HCT116 (cell line): ENCODE measurements around the gene CTSL. TPM values are rescaled to one million over a fixed set of nuclear protein-coding genes. Genes with fewer than 3 reads are reported as not detected.

ENCODE experiments used
- ATAC-seq: fragments of 200-7000 bp; cut with Tn5 transposase; 2 replicates; pipeline ENCODE4 v1.9.1; 2020; ENCODE audit warnings: mild to moderate bottlenecking, moderate library complexity
- BruUV-seq: library from RNA; stranded (reverse); fragments of 400-500 nt; replicated peaks from 2 replicates; lab custom pipeline; 2021; lab: Mats Ljungman, UMichigan
- CTCF ChIA-PET: fragments of 300-600 bp; sonication (Branson Sonifier 250); formaldehyde crosslinking; loops from one replicate; lab custom pipeline; 2021; ENCODE audit warnings: antibody characterized with exemption; lab: Charles Lee
- POLR2A ChIA-PET: fragments of 300-600, 350-600 bp; sonication (Branson Sonifier 250); formaldehyde crosslinking; loops from one replicate; lab custom pipeline; 2021; ENCODE audit warnings: antibody characterized with exemption; lab: Charles Lee
- RAD21 ChIA-PET, 2 experiments: fragments of 300-600 bp; sonication (Branson Sonifier 250); formaldehyde crosslinking; loops; one replicate each; lab custom pipeline; 2023; ENCODE audit warnings: low total read pairs in 2 of 2; ENCODE audit not compliant: uncharacterized antibody in 2 of 2, unreplicated experiment in 2 of 2, low non-redundant PET in 1 of 2; lab: Charles Lee
- DNase-seq: peaks from one replicate; pipeline ENCODE4 v3.0.0-alpha.2; 2010; ENCODE audit warnings: low read depth, low spot score
- H2AFZ ChIP-seq: fragments of 200-600 bp; shearing (Covaris generic), sonication (generic); 2 replicates; pipeline ENCODE4 v1.6.1; 2017; ENCODE audit warnings: low read depth, mixed run types, mixed read lengths, antibody characterized with exemption, low read length; ENCODE audit not compliant: poor library complexity, severe bottlenecking
- H3K27ac ChIP-seq: 2 replicates; pipeline ENCODE4 v1.5.1; 2012; ENCODE audit warnings: low read depth, low read length
- H3K27me3 ChIP-seq: fragments of 200-600 bp; sonication (generic); 2 replicates; pipeline ENCODE4 v1.6.1; 2016; ENCODE audit warnings: mixed run types, low read length, mixed read lengths; ENCODE audit not compliant: insufficient read depth
- H3K36me3 ChIP-seq, 2 experiments: fragments of 200-500 bp in 1 of 2; fragments of 200-600 bp in 1 of 2; sonication (Bioruptor generic) in 1 of 2; sonication (generic) in 1 of 2; 2 replicates each; pipeline versions ENCODE4 v1.5.1 to v1.6.1; 2014 to 2016; ENCODE audit warnings: low read length in 2 of 2, inconsistent platforms in 1 of 2, mixed read lengths in 1 of 2, mixed run types in 1 of 2; ENCODE audit not compliant: insufficient read depth in 2 of 2, control insufficient read depth in 1 of 2
- H3K4me1 ChIP-seq, 2 experiments: fragments of 200-600 bp in 1 of 2; sonication (generic) in 1 of 2; 2 replicates each; pipeline versions ENCODE4 v1.5.1 to v1.6.1; 2012 to 2017; ENCODE audit warnings: low read length in 2 of 2, inconsistent platforms in 1 of 2, mild to moderate bottlenecking in 1 of 2, mixed read lengths in 1 of 2, mixed run types in 1 of 2, moderate library complexity in 1 of 2; ENCODE audit not compliant: insufficient read depth in 2 of 2, control insufficient read depth in 1 of 2
- H3K4me2 ChIP-seq: fragments of 200-600 bp; sonication (generic); 2 replicates; pipeline ENCODE4 v1.6.1; 2017; ENCODE audit warnings: mixed run types, low read length, mixed read lengths
- H3K4me3 ChIP-seq, 2 experiments: fragments of 200-600 bp in 1 of 2; sonication (generic) in 1 of 2; replicated peaks in 1 of 2; 2 replicates each; pipeline ENCODE4 v1.5.1; 2011 to 2016; ENCODE audit warnings: low read length in 2 of 2, control low read depth in 1 of 2, low read depth in 1 of 2, mild to moderate bottlenecking in 1 of 2, mixed read lengths in 1 of 2, mixed run types in 1 of 2
- H3K79me2 ChIP-seq: fragments of 200-600 bp; sonication (generic); 2 replicates; pipeline ENCODE4 v1.6.1; 2017; ENCODE audit warnings: mild to moderate bottlenecking, mixed run types, low read length, moderate library complexity, mixed read lengths; ENCODE audit not compliant: insufficient read depth
- H3K9ac ChIP-seq: fragments of 200-600 bp; sonication (generic); 2 replicates; pipeline ENCODE4 v1.6.1; 2016; ENCODE audit warnings: low read length, mixed read lengths
- H3K9me2 ChIP-seq: fragments of 200-600 bp; sonication (generic), shearing (Covaris generic); 2 replicates; pipeline ENCODE4 v1.6.1; 2017; ENCODE audit warnings: mixed run types, mild to moderate bottlenecking, moderate library complexity; ENCODE audit not compliant: insufficient read depth
- H3K9me3 ChIP-seq, 2 experiments: fragments of 200-500 bp in 1 of 2; fragments of 200-600 bp in 1 of 2; sonication (Bioruptor generic) in 1 of 2; sonication (generic) in 1 of 2; 2 replicates each; pipeline ENCODE4 v1.6.1; 2014 to 2017; ENCODE audit warnings: low read length in 2 of 2, mixed read lengths in 2 of 2, inconsistent platforms in 1 of 2, low read depth in 1 of 2, mild to moderate bottlenecking in 1 of 2, mixed run types in 1 of 2, moderate library complexity in 1 of 2; ENCODE audit not compliant: control insufficient read depth in 1 of 2, insufficient read depth in 1 of 2
- H4K20me1 ChIP-seq: fragments of 200-600 bp; sonication (generic), shearing (Covaris generic); 2 replicates; pipeline ENCODE4 v1.6.1; 2017; ENCODE audit warnings: mixed run types, mild to moderate bottlenecking, moderate library complexity; ENCODE audit not compliant: insufficient read depth
- ELF1 ChIP-seq: IDR thresholded peaks from 2 replicates; pipeline ENCODE4 v1.6.1; 2012; ENCODE audit warnings: low read depth, borderline replicate concordance
- EZH2phosphoT487 ChIP-seq: fragments of 200-600 bp; IDR thresholded peaks from 2 replicates; pipeline ENCODE4 v1.6.1; 2018; ENCODE audit warnings: antibody characterized with exemption, borderline replicate concordance
- FOSL1 ChIP-seq: IDR thresholded peaks from 2 replicates; pipeline ENCODE4 v1.6.1; 2012; ENCODE audit warnings: low read depth
- POLR2AphosphoS5 ChIP-seq: IDR thresholded peaks from 2 replicates; pipeline ENCODE4 v1.6.1; 2011; ENCODE audit warnings: mild to moderate bottlenecking, low read depth, low read length, moderate library complexity
- SRF ChIP-seq: IDR thresholded peaks from 2 replicates; pipeline ENCODE4 v1.6.1; 2012; ENCODE audit warnings: low read depth
- intact Hi-C: fragments of 100-400 bp; cut with micrococcal nuclease; formaldehyde crosslinking; loops from 2 replicates; pipeline ENCODE4 v1.10.0; 2022
- total RNA-seq: library from RNA; stranded (reverse); gene quantifications from one replicate; pipeline ENCODE4 v1.2.1, GENCODE V29; 2021; ENCODE audit not compliant: unreplicated experiment

Gene CTSL
- total RNA-seq, 1 experiment from 2014 or later = 63.1 TPM

DNA sequence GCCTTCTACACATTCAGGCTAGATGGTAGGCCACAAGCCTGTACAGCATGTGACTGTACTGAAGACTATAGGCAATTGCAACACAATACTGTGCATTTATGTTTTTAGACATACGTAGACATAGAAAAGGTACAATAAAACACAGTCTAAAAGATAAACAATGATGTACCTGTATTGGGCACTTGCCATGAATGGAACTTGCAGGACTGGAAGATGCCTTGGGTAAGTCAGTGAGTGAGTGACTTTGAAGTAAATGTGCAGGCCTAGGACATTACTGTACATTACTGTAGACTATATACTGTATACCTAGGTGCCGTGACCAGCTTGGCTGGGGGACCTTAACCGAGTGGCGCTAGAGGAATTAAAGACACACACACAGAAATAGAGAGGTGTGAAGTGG, 53.1 kb downstream of the CTSL start:
- RAD21 ChIA-PET = no interaction called here

More for the DNA sequence above, 53.1 kb downstream of the CTSL start:
- POLR2A ChIA-PET = no interaction called here
- DNase-seq = no peak
- Histone ChIP-seq H3K4me1 (no peaks in the 10 kb centered on the region), H3K79me2 (no peaks in the 10 kb centered on the region)
- intact Hi-C loops = no loop called here
- TF ChIP-seq ELF1 (no peak), FOSL1 (no peak), POLR2AphosphoS5 (no peak), SRF (no peak), EZH2phosphoT487 (no peak)
- TF ChIP-seq, all 23 proteins: peak for 0
- H2AFZ ChIP-seq = no peak overlapping the region
- no peaks in the 10 kb centered on the region for H3K36me3 ChIP-seq
- H4K20me1 ChIP-seq = no peaks in the 10 kb centered on the region
- ATAC-seq = no peak
- CTCF ChIA-PET = no interaction called here
- BruUV-seq = no TSS peak
- H3K27ac ChIP-seq = no peak overlapping the region
- no peak overlapping the region for H3K4me3 ChIP-seq
- H3K4me2 ChIP-seq = no peak overlapping the region
- no peaks in the 10 kb centered on the region for H3K27me3 ChIP-seq
- no peaks in the 10 kb centered on the region for H3K9me3 ChIP-seq
- no peaks in the 10 kb centered on the region for H3K9me2 ChIP-seq
- no peak overlapping the region for H3K9ac ChIP-seq

Other genes starting within 250 kb of the CTSL start
- 5.6 TPM for gene DAPK1, start 228.3 kb upstream of the CTSL start, total RNA-seq
- not detected for gene SPATA31E1, start 156.8 kb downstream of the CTSL start, total RNA-seq
- not detected for gene SPATA31C1, start 191.8 kb downstream of the CTSL start, total RNA-seq
- gene CDK20, start 248.4 kb downstream of the CTSL start, total RNA-seq = 4.6 TPM